22Rv1 (cell line): ENCODE data around the gene MANSC1.
"Not testable (repeated sequence)": the region's sequence is repeated elsewhere in the genome, so short reads cannot be mapped to it uniquely, and the experiment has no call there.

Experiments used
- CTCF ChIP-seq: fragments of 450-650 bp; IDR thresholded peaks from 2 replicates; pipeline ENCODE4 v1.5.1; 2017; ENCODE audit warnings: mild to moderate bottlenecking
- ZFX ChIP-seq: fragments of 450-650 bp; IDR thresholded peaks from 2 replicates; pipeline ENCODE4 v1.6.1; 2017; ENCODE audit warnings: antibody characterized with exemption, borderline replicate concordance

- not testable (repeated sequence) for TF ChIP-seq CTCF, ZFX
Observed at GRCh38 chr12:12310695-12311094, 39.3 kb downstream of the MANSC1 start.
